IMR-90 (cell line): ENCODE results near the gene NAV2. TPM values are rescaled to one million over a fixed set of nuclear protein-coding genes. Genes with fewer than 3 reads are reported as not detected.
A peak's percentile ranks its signal among the peaks of the same experiment; 100 is the strongest.

Experiments
- ATAC-seq: fragments of 200-7000 bp; cut with Tn5 transposase; 2 replicates; pipeline ENCODE4 v1.9.1; 2020; ENCODE audit warnings: low read depth, mild to moderate bottlenecking, moderate library complexity
- BruUV-seq: library from RNA; stranded (reverse); fragments of 400-500 nt; replicated peaks from 2 replicates; lab custom pipeline; 2021; lab: Mats Ljungman, UMichigan
- CTCF ChIA-PET: fragments of 300-600 bp; formaldehyde crosslinking; extraction: SDS; loops from one replicate; lab custom pipeline; 2021; ENCODE audit warnings: antibody characterized with exemption; lab: Yijun Ruan, JAX
- POLR2A ChIA-PET: fragments of 300-600 bp; sonication (Branson Sonifier 250); formaldehyde crosslinking; loops from one replicate; lab custom pipeline; 2022; ENCODE audit warnings: antibody characterized with exemption; ENCODE audit not compliant: unreplicated experiment; lab: Charles Lee
- DNase-seq: peaks from one replicate; pipeline ENCODE4 v3.0.0; 2013
- H2AFZ ChIP-seq: replicated peaks from 2 replicates; pipeline ENCODE3; 2013; ENCODE audit warnings: low read length, mild to moderate bottlenecking; ENCODE audit not compliant: poor library complexity
- H2AK5ac ChIP-seq: 2 replicates; pipeline ENCODE4 v1.6.1; 2013; ENCODE audit warnings: low read depth, low read length, inconsistent platforms
- H2AK9ac ChIP-seq: replicated peaks from 2 replicates; pipeline ENCODE3; 2013; ENCODE audit warnings: mild to moderate bottlenecking, low read depth, low read length, moderate library complexity; ENCODE audit not compliant: poor library complexity
- H2BK120ac ChIP-seq: 2 replicates; pipeline ENCODE4 v1.6.1; 2013; ENCODE audit warnings: low read depth, low read length, inconsistent platforms
- H2BK15ac ChIP-seq: 3 replicates; pipeline ENCODE4 v1.6.1; 2013; ENCODE audit warnings: low read depth, low read length, inconsistent platforms
- H2BK20ac ChIP-seq: 2 replicates; pipeline ENCODE4 v1.6.1; 2013; ENCODE audit warnings: low read depth, mild to moderate bottlenecking, inconsistent platforms, low read length, moderate library complexity
- H2BK5ac ChIP-seq: 2 replicates; pipeline ENCODE4 v1.6.1; 2013; ENCODE audit warnings: mild to moderate bottlenecking, low read depth, low read length, inconsistent platforms; ENCODE audit not compliant: poor library complexity, severe bottlenecking
- H3K14ac ChIP-seq: replicated peaks from 2 replicates; pipeline ENCODE4 v1.6.1; 2013; ENCODE audit warnings: low read depth, low read length, inconsistent platforms
- H3K18ac ChIP-seq: 2 replicates; pipeline ENCODE4 v1.6.1; 2013; ENCODE audit warnings: low read depth, low read length, control low read depth
- H3K23ac ChIP-seq: 2 replicates; pipeline ENCODE4 v1.6.1; 2013; ENCODE audit warnings: low read depth, low read length, inconsistent platforms
- H3K27ac ChIP-seq: 2 replicates; pipeline ENCODE4 v1.5.1; 2013; ENCODE audit warnings: mild to moderate bottlenecking, control low read depth, low read length; ENCODE audit not compliant: insufficient read depth
- H3K27me3 ChIP-seq: 2 replicates; pipeline ENCODE4 v1.6.1; 2013; ENCODE audit warnings: low read length; ENCODE audit not compliant: control insufficient read depth, insufficient read depth
- H3K36me3 ChIP-seq: 2 replicates; pipeline ENCODE4 v1.6.1; 2013; ENCODE audit warnings: low read length, mixed read lengths; ENCODE audit not compliant: control insufficient read depth, insufficient read depth
- H3K4ac ChIP-seq: 2 replicates; pipeline ENCODE4 v1.6.1; 2013; ENCODE audit warnings: low read depth, low read length, inconsistent platforms
- H3K4me1 ChIP-seq: 2 replicates; pipeline ENCODE4 v1.6.1; 2013; ENCODE audit warnings: low read length, mixed read lengths; ENCODE audit not compliant: control insufficient read depth, insufficient read depth
- H3K4me2 ChIP-seq: 2 replicates; pipeline ENCODE4 v1.6.1; 2013; ENCODE audit warnings: low read depth, mild to moderate bottlenecking, control low read depth, low read length, moderate library complexity
- H3K4me3 ChIP-seq: 2 replicates; pipeline ENCODE4 v1.5.1; 2013; ENCODE audit warnings: low read depth, mild to moderate bottlenecking, control low read depth, low read length, moderate library complexity; ENCODE audit not compliant: insufficient read depth
- H3K56ac ChIP-seq: 2 replicates; pipeline ENCODE4 v1.6.1; 2013; ENCODE audit warnings: low read length, inconsistent platforms; ENCODE audit not compliant: insufficient read depth; ENCODE audit errors: extremely low read depth
- H3K79me1 ChIP-seq, 2 experiments: 2 replicates each; pipeline ENCODE4 v1.6.1; 2013; ENCODE audit warnings: low read length in 2 of 2, inconsistent platforms in 1 of 2, low read depth in 1 of 2
- H3K9ac ChIP-seq: 2 replicates; pipeline ENCODE4 v1.6.1; 2013; ENCODE audit warnings: low read depth, low read length, control low read depth
- H3K9me1 ChIP-seq: 2 replicates; pipeline ENCODE4 v1.6.1; 2013; ENCODE audit warnings: low read length, inconsistent platforms; ENCODE audit not compliant: insufficient read depth
- H3K9me3 ChIP-seq: 2 replicates; pipeline ENCODE4 v1.6.1; 2013; ENCODE audit warnings: low read length; ENCODE audit not compliant: control insufficient read depth, insufficient read depth
- H4K20me1 ChIP-seq: 2 replicates; pipeline ENCODE4 v1.6.1; 2013; ENCODE audit warnings: low read length, inconsistent platforms; ENCODE audit not compliant: insufficient read depth
- H4K5ac ChIP-seq: 2 replicates; pipeline ENCODE4 v1.6.1; 2013; ENCODE audit warnings: mild to moderate bottlenecking, low read depth, low read length, control low read depth
- H4K8ac ChIP-seq, 2 experiments: 2 replicates each; pipeline ENCODE4 v1.6.1; 2013; ENCODE audit warnings: low read depth in 2 of 2, low read length in 2 of 2, control low read depth in 1 of 2, inconsistent platforms in 1 of 2
- H4K91ac ChIP-seq: 2 replicates; pipeline ENCODE4 v1.6.1; 2013; ENCODE audit warnings: low read depth, low read length, inconsistent platforms; ENCODE audit not compliant: insufficient read depth
- BHLHE40 ChIP-seq: fragments of 150-350 bp; IDR thresholded peaks from 2 replicates; pipeline ENCODE4 v1.6.1; 2016; ENCODE audit warnings: mild to moderate bottlenecking, low read depth, low read length
- CEBPB ChIP-seq: IDR thresholded peaks from 2 replicates; pipeline ENCODE4 v1.6.1; 2012; ENCODE audit warnings: low read depth, low read length, improper control_type of control experiment
- CHD1 ChIP-seq: IDR thresholded peaks from 2 replicates; pipeline ENCODE4 v1.6.1; 2012; ENCODE audit warnings: low read depth, low read length, improper control_type of control experiment
- CTCF ChIP-seq: conservative IDR thresholded peaks from 2 replicates; pipeline ENCODE4 v1.5.1; 2012; ENCODE audit warnings: mild to moderate bottlenecking, low read depth, low read length, improper control_type of control experiment
- FOS ChIP-seq: fragments of 150-350 bp; IDR thresholded peaks from 2 replicates; pipeline ENCODE4 v1.6.1; 2016; ENCODE audit warnings: low read depth, low read length
- MAFK ChIP-seq: IDR thresholded peaks from 2 replicates; pipeline ENCODE4 v1.6.1; 2012; ENCODE audit warnings: low read depth, low read length, improper control_type of control experiment
- MAZ ChIP-seq: IDR thresholded peaks from 2 replicates; pipeline ENCODE4 v1.6.1; 2012; ENCODE audit warnings: low read depth, mild to moderate bottlenecking, low read length, improper control_type of control experiment, moderate library complexity, borderline replicate concordance
- MXI1 ChIP-seq: IDR thresholded peaks from 2 replicates; pipeline ENCODE4 v1.6.1; 2012; ENCODE audit warnings: low read depth, mild to moderate bottlenecking, low read length, moderate library complexity, borderline replicate concordance
- NFE2L2 ChIP-seq: fragments of 150-350 bp; IDR thresholded peaks from 2 replicates; pipeline ENCODE4 v1.6.1; 2016; ENCODE audit warnings: low read depth, mild to moderate bottlenecking, low read length
- POLR2A ChIP-seq: IDR thresholded peaks from 2 replicates; pipeline ENCODE4 v1.6.1; 2012; ENCODE audit warnings: mild to moderate bottlenecking, low read depth, low read length
- RAD21 ChIP-seq: IDR thresholded peaks from 2 replicates; pipeline ENCODE4 v1.6.1; 2012; ENCODE audit warnings: low read length, improper control_type of control experiment
- RCOR1 ChIP-seq: IDR thresholded peaks from 2 replicates; pipeline ENCODE4 v1.6.1; 2012; ENCODE audit warnings: mild to moderate bottlenecking, low read length, improper control_type of control experiment; ENCODE audit not compliant: insufficient replicate concordance
- RFX5 ChIP-seq: IDR thresholded peaks from 2 replicates; pipeline ENCODE4 v1.8.0; 2012; ENCODE audit warnings: low read depth, mild to moderate bottlenecking, low read length, moderate library complexity
- SMC3 ChIP-seq: fragments of 150-350 bp; IDR thresholded peaks from 2 replicates; pipeline ENCODE4 v1.6.1; 2016; ENCODE audit warnings: low read depth, mild to moderate bottlenecking, antibody characterized with exemption, low read length, moderate library complexity
- USF2 ChIP-seq: fragments of 150-350 bp; IDR thresholded peaks from 2 replicates; pipeline ENCODE4 v1.6.1; 2017; ENCODE audit warnings: mild to moderate bottlenecking, antibody characterized with exemption, low read length, low read depth
- WGBS, 2 experiments: methylation state at CpG; one replicate each; pipeline versions ENCODE4 v1.1.5 to v1.1.7; 2013; ENCODE audit warnings: missing lambda C conversion rate in 2 of 2; ENCODE audit not compliant: insufficient read length in 1 of 2; ENCODE audit errors: extremely low coverage in 2 of 2; 5-methylcytosine and 5-hydroxymethylcytosine counted together
- dilution Hi-C: fragments of 300-500 bp; cut with HindIII; formaldehyde crosslinking; loops from one replicate; pipeline ENCODE4 v1.14.3; 2018; ENCODE audit warnings: low sequenced_read_pairs; ENCODE audit not compliant: unreplicated experiment
- in situ Hi-C: fragments of 300-500 bp; cut with MboI; formaldehyde crosslinking; loops from 3 replicates; pipeline ENCODE4 v1.14.3; 2019; ENCODE audit warnings: low sequenced_read_pairs, inconsistent platforms, mixed read lengths
- intact Hi-C: fragments of 100-400 bp; cut with micrococcal nuclease; formaldehyde crosslinking; loops from 2 replicates; pipeline ENCODE4 v1.10.0; 2022
- polyA plus RNA-seq, 3 experiments: library from polyadenylated mRNA; depleted of rRNA; stranded (reverse); fragments of >200 nt; gene quantifications; 2 replicates each; pipeline ENCODE4 v1.2.3, GENCODE V29; 2012; ENCODE audit warnings: low replicate concordance in 1 of 3
- total RNA-seq: library from RNA; depleted of rRNA; stranded (reverse); fragments of >200 nt; gene quantifications from 2 replicates; pipeline ENCODE4 v1.2.3, GENCODE V29; 2012
- TF ChIP-seq, protein P1 (sequence below): fragments of 150-350 bp; IDR thresholded peaks from 2 replicates; pipeline ENCODE4 v1.6.1; 2016; ENCODE audit warnings: low read depth, mild to moderate bottlenecking, low read length, moderate library complexity, borderline replicate concordance

NAV2 gene
- total and polyA plus RNA-seq, 2 of the 4 experiments (the other 2 are of a cell fraction), result 4.5 to 12.6 TPM

- Histone ChIP-seq H2BK5ac (peak overlapping the region; percentile 58), H2BK15ac (peak overlapping the region; percentile 20; the same call in 1 of the 3 replicates), H4K91ac (no peak overlapping the region; the same call in 1 of the 2 replicates), H3K27me3 (no peaks in the 10 kb centered on the region), H4K5ac (no peak overlapping the region), H3K4me3 (no peak overlapping the region), H3K9ac (no peak overlapping the region), H4K20me1 (peaks cover 14% of the 10 kb centered on the region; the same call in 1 of the 2 replicates), H3K79me1 (peaks cover 17 to 28% of the 10 kb centered on the region in 2 experiments), H4K8ac (peak overlapping the region in 1 of 2 experiments; percentile 23; a peak in 2 of 4 replicates), H3K4me1 (peaks cover 11% of the 10 kb centered on the region), H3K36me3 (peaks cover 1% of the 10 kb centered on the region; the same call in 1 of the 2 replicates), H2BK20ac (peak overlapping the region; percentile 63; the same call in 1 of the 2 replicates), H2AK5ac (no peak overlapping the region), H3K14ac (peak overlapping the region; percentile 43; the same call in 1 of the 2 replicates), H2AK9ac (no peak overlapping the region), H3K56ac (no peak overlapping the region), H3K27ac (no peak overlapping the region), H3K18ac (peak overlapping the region; percentile 16; the same call in 1 of the 2 replicates), H3K9me3 (no peaks in the 10 kb centered on the region), H2AFZ (no peak overlapping the region), H3K9me1 (peaks cover 10% of the 10 kb centered on the region; the same call in 1 of the 2 replicates), H3K4ac (no peak overlapping the region), H3K23ac (no peak overlapping the region; the same call in 1 of the 2 replicates), H2BK120ac (peak overlapping the region; percentile 25; the same call in 1 of the 2 replicates), H3K4me2 (peak overlapping the region; percentile 2; the same call in 1 of the 2 replicates)
- ATAC-seq, result peak; percentile 9
- ChIA-PET POLR2A (no interaction called here), CTCF (interaction anchor here (0.8 kb wide), 1 partner anchor 121 kb away, joined by 3 read pairs; no protein-coding TSS in a partner anchor)
- BruUV-seq, result no TSS peak
- dilution Hi-C loops, result no loop called here
- intact Hi-C loops, result no loop called here
- WGBS, 2 experiments, result no CpG with 5 or more reads among the region's 3 CpGs
- TF ChIP-seq BHLHE40, result no peak
- no peak for TF ChIP-seq RFX5
- TF ChIP-seq NFE2L2, result no peak
- no peak for TF ChIP-seq CEBPB
- TF ChIP-seq RAD21, result no peak
- TF ChIP-seq USF2, result no peak
- no peak for TF ChIP-seq MAZ
- no peak for TF ChIP-seq CHD1
- TF ChIP-seq SMC3, result no peak
- TF ChIP-seq, protein P1, sequence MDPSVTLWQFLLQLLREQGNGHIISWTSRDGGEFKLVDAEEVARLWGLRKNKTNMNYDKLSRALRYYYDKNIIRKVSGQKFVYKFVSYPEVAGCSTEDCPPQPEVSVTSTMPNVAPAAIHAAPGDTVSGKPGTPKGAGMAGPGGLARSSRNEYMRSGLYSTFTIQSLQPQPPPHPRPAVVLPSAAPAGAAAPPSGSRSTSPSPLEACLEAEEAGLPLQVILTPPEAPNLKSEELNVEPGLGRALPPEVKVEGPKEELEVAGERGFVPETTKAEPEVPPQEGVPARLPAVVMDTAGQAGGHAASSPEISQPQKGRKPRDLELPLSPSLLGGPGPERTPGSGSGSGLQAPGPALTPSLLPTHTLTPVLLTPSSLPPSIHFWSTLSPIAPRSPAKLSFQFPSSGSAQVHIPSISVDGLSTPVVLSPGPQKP, result no peak
- no peak for TF ChIP-seq RCOR1
- no peak for TF ChIP-seq MXI1
- TF ChIP-seq CTCF, result no peak
- TF ChIP-seq FOS, result no peak
- TF ChIP-seq MAFK, result no peak
- no peak for TF ChIP-seq POLR2A
- in situ Hi-C loops, result no loop called here
- no peak for DNase-seq
Observed at GRCh38 chr11:19994672-19995071, 282.0 kb downstream of the NAV2 start.
